Trophoblast cell (in vitro differentiated cells and primary cell): Measurements from ENCODE around the gene ATXN1.
A peak's percentile ranks its signal among the peaks of the same experiment; 100 is the strongest.

Experiments used
- DNase-seq, 2 donors: peaks; one replicate each; pipeline ENCODE4 v3.0.0-alpha.2; 2016
- H2AFZ ChIP-seq: 2 replicates; pipeline ENCODE4 v1.6.1; 2013; ENCODE audit warnings: low read length, moderate library complexity, mild to moderate bottlenecking; ENCODE audit not compliant: insufficient read depth, poor library complexity
- H2AK5ac ChIP-seq: 2 replicates; pipeline ENCODE4 v1.6.1; 2013; ENCODE audit warnings: mild to moderate bottlenecking, low read length
- H2BK120ac ChIP-seq: 2 replicates; pipeline ENCODE4 v1.6.1; 2013; ENCODE audit warnings: low read length, mild to moderate bottlenecking, moderate library complexity; ENCODE audit not compliant: insufficient read depth, poor library complexity
- H2BK12ac ChIP-seq: 2 replicates; pipeline ENCODE4 v1.6.1; 2013; ENCODE audit warnings: mild to moderate bottlenecking, low read length, moderate library complexity
- H2BK5ac ChIP-seq: 2 replicates; pipeline ENCODE4 v1.6.1; 2013; ENCODE audit warnings: low read length, low read depth, moderate library complexity, mild to moderate bottlenecking; ENCODE audit not compliant: poor library complexity
- H3K14ac ChIP-seq: 2 replicates; pipeline ENCODE4 v1.6.1; 2013; ENCODE audit warnings: mild to moderate bottlenecking, low read length
- H3K18ac ChIP-seq: 2 replicates; pipeline ENCODE4 v1.6.1; 2013; ENCODE audit warnings: mild to moderate bottlenecking, low read length
- H3K23ac ChIP-seq: 2 replicates; pipeline ENCODE4 v1.6.1; 2013; ENCODE audit warnings: low read length
- H3K27ac ChIP-seq: 2 replicates; pipeline ENCODE4 v1.5.1; 2013; ENCODE audit warnings: low read depth, mild to moderate bottlenecking, inconsistent platforms, low read length, moderate library complexity
- H3K27me3 ChIP-seq: 2 replicates; pipeline ENCODE4 v1.6.1; 2013; ENCODE audit warnings: inconsistent platforms, mild to moderate bottlenecking, low read length, moderate library complexity; ENCODE audit not compliant: insufficient read depth
- H3K36me3 ChIP-seq, 2 experiments: 1 replicate in 1 of 2; 2 replicates in 1 of 2; pipeline ENCODE4 v1.6.1; 2013; ENCODE audit warnings: low read length in 2 of 2, mild to moderate bottlenecking in 2 of 2, moderate library complexity in 1 of 2; ENCODE audit not compliant: insufficient read depth in 2 of 2, control insufficient read depth in 1 of 2
- H3K4ac ChIP-seq: 2 replicates; pipeline ENCODE4 v1.6.1; 2013; ENCODE audit warnings: low read depth, mild to moderate bottlenecking, low read length, moderate library complexity
- H3K4me1 ChIP-seq, 2 experiments: 1 replicate in 1 of 2; 2 replicates in 1 of 2; pipeline ENCODE4 v1.6.1; 2013; ENCODE audit warnings: low read length in 2 of 2, mild to moderate bottlenecking in 2 of 2, moderate library complexity in 1 of 2; ENCODE audit not compliant: insufficient read depth in 2 of 2, control insufficient read depth in 1 of 2
- H3K4me2 ChIP-seq: 2 replicates; pipeline ENCODE4 v1.6.1; 2013; ENCODE audit warnings: inconsistent platforms, mild to moderate bottlenecking, low read length, moderate library complexity
- H3K4me3 ChIP-seq: 2 replicates; pipeline ENCODE4 v1.5.1; 2013; ENCODE audit warnings: mild to moderate bottlenecking, low read depth, low read length, inconsistent platforms
- H3K79me1 ChIP-seq: one replicate; pipeline ENCODE4 v1.6.1; 2013; ENCODE audit warnings: low read length
- H3K79me2 ChIP-seq: 2 replicates; pipeline ENCODE4 v1.6.1; 2013; ENCODE audit warnings: low read length, mild to moderate bottlenecking; ENCODE audit not compliant: control insufficient read depth, insufficient read depth, poor library complexity
- H3K9ac ChIP-seq: 2 replicates; pipeline ENCODE4 v1.6.1; 2013; ENCODE audit warnings: mild to moderate bottlenecking, low read length
- H3K9me3 ChIP-seq: 2 replicates; pipeline ENCODE4 v1.6.1; 2013; ENCODE audit warnings: low read depth, mild to moderate bottlenecking, control low read depth, inconsistent platforms, low read length; ENCODE audit not compliant: insufficient read depth
- H4K12ac ChIP-seq: 2 replicates; pipeline ENCODE4 v1.6.1; 2013; ENCODE audit warnings: low read depth, mild to moderate bottlenecking, low read length, moderate library complexity
- H4K8ac ChIP-seq: 2 replicates; pipeline ENCODE4 v1.6.1; 2013; ENCODE audit warnings: low read depth, mild to moderate bottlenecking, low read length, moderate library complexity
- H4K91ac ChIP-seq: one replicate; pipeline ENCODE4 v1.6.1; 2013; ENCODE audit warnings: low read depth, mild to moderate bottlenecking, low read length, moderate library complexity
- WGBS: extraction: QIAGEN DNeasy Blood & Tissue Kit; methylation state at CpG from one replicate; pipeline ENCODE4 v1.1.7; 2013; ENCODE audit warnings: missing lambda C conversion rate; ENCODE audit not compliant: insufficient read length, insufficient coverage; ENCODE audit errors: extremely low coverage; 5-methylcytosine and 5-hydroxymethylcytosine counted together

Gene ATXN1

GRCh38 chr6:16626650-16627049 lies 134.6 kb downstream of the ATXN1 start:
- Histone ChIP-seq H2BK5ac (no peak overlapping the region), H4K12ac (no peak overlapping the region), H3K4me2 (no peak overlapping the region), H2AK5ac (no peak overlapping the region), H3K4me3 (no peak overlapping the region), H3K79me1 (no peaks in the 10 kb centered on the region), H3K9me3 (no peaks in the 10 kb centered on the region), H2BK120ac (no peak overlapping the region), H2AFZ (no peak overlapping the region), H3K23ac (no peak overlapping the region), H2BK12ac (no peak overlapping the region), H3K79me2 (no peaks in the 10 kb centered on the region), H4K91ac (no peak overlapping the region), H3K14ac (no peak overlapping the region), H3K18ac (no peak overlapping the region), H3K36me3 (no peaks in the 10 kb centered on the region), H3K4ac (no peak overlapping the region), H4K8ac (no peak overlapping the region), H3K27ac (no peak overlapping the region), H3K27me3 (no peaks in the 10 kb centered on the region), H3K9ac (no peak overlapping the region), H3K4me1 (peaks cover 4 to 5% of the 10 kb centered on the region in 2 experiments)
- DNase-seq, result no peak
- no CpG with 5 or more reads among the region's 2 CpGs for WGBS

DNA sequence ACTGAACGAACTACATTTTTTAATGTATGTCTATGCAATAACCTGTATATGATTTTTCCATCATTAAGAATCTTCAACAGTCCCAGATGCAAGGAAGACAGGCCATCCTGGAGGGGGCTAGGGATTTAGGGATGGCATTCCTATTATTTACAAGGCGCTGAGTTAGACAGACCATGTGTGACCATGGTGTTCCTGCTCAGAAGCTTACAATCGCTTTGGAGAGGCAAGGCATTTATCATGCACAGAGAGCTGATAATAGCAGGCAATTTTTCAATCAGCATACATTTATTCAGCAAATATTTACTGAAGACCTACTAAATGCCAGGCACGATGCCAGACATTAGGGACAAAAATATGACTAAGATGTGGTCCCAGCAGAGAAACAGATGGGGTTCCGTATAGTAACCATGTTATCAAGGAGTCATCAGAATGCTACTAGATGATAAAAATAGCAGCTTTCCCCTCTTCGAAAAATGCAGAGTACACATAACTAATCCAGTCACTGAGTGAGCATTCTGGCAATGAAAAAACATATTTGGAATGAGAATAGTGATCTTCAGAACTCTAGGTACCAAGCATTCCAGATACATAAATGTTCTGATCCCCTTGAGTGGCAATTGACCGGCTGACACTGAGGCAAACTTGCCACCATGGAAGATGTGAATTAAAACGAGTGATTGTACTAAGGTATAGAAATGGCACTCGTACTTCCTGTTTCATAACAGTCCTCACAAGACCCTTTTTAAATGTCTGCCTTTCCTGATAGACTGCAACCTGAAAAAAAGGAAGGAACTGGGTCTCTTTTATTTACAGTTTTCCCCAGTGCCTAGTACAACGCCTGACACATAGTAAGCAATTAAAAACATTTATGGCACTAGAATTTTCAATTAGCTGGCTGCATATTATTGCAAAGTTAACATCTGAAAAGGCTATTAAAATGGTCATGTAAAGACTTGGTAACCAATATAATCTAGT lies 135.7 kb downstream of the ATXN1 start:
- Histone ChIP-seq H3K18ac (no peak overlapping the region), H3K27me3 (no peaks in the 10 kb centered on the region), H3K9me3 (no peaks in the 10 kb centered on the region), H2BK12ac (no peak overlapping the region), H3K4me2 (no peak overlapping the region), H3K4me1 (peaks cover 4 to 5% of the 10 kb centered on the region in 2 experiments), H4K8ac (no peak overlapping the region), H4K12ac (no peak overlapping the region), H3K36me3 (no peaks in the 10 kb centered on the region), H3K9ac (no peak overlapping the region), H2AFZ (no peak overlapping the region), H3K79me1 (no peaks in the 10 kb centered on the region), H3K27ac (no peak overlapping the region), H4K91ac (no peak overlapping the region), H3K14ac (no peak overlapping the region), H3K4ac (no peak overlapping the region), H2AK5ac (no peak overlapping the region), H2BK120ac (no peak overlapping the region), H3K79me2 (no peaks in the 10 kb centered on the region), H3K4me3 (no peak overlapping the region), H2BK5ac (no peak overlapping the region), H3K23ac (no peak overlapping the region)
- DNase-seq, result peak in 1 of 2 donors; percentile 16
- WGBS, result no CpG with 5 or more reads among the region's 10 CpGs

- Histone ChIP-seq H3K9me3 (no peaks in the 10 kb centered on the region), H3K4me1 (no peaks in the 10 kb centered on the region), H3K36me3 (no peaks in the 10 kb centered on the region), H2AK5ac (no peak overlapping the region), H3K4ac (no peak overlapping the region), H2BK5ac (no peak overlapping the region), H3K14ac (no peak overlapping the region), H3K27ac (no peak overlapping the region), H3K4me3 (no peak overlapping the region), H3K9ac (no peak overlapping the region), H3K18ac (no peak overlapping the region), H4K91ac (no peak overlapping the region), H3K79me1 (no peaks in the 10 kb centered on the region), H3K23ac (no peak overlapping the region), H2BK12ac (no peak overlapping the region), H4K8ac (no peak overlapping the region), H3K79me2 (no peaks in the 10 kb centered on the region), H3K27me3 (no peaks in the 10 kb centered on the region), H3K4me2 (no peak overlapping the region), H2BK120ac (no peak overlapping the region), H2AFZ (no peak overlapping the region), H4K12ac (no peak overlapping the region)
- peak; percentile 42 to 65 for DNase-seq
- WGBS, result no CpG with 5 or more reads among the region's 8 CpGs
Observed at GRCh38 chr6:16624636-16625290, 136.5 kb downstream of the ATXN1 start.

GRCh38 chr6:16623731-16624130 lies 137.5 kb downstream of the ATXN1 start:
- no peak overlapping the region for H3K4me3 ChIP-seq
- no peak overlapping the region for H4K12ac ChIP-seq
- no peak overlapping the region for H3K9ac ChIP-seq
- no peak overlapping the region for H2AK5ac ChIP-seq
- H3K4ac ChIP-seq, result no peak overlapping the region
- no peak overlapping the region for H3K14ac ChIP-seq
- no peak for DNase-seq
- H2BK120ac ChIP-seq, result no peak overlapping the region
- H2AFZ ChIP-seq, result no peak overlapping the region
- no peak overlapping the region for H4K8ac ChIP-seq
- no peak overlapping the region for H3K23ac ChIP-seq
- no peak overlapping the region for H2BK12ac ChIP-seq
- H3K18ac ChIP-seq, result no peak overlapping the region
- H4K91ac ChIP-seq, result no peak overlapping the region
- no peaks in the 10 kb centered on the region for H3K9me3 ChIP-seq
- no peak overlapping the region for H3K27ac ChIP-seq
- no CpG with 5 or more reads among the region's 4 CpGs for WGBS
- H3K79me1 ChIP-seq, result no peaks in the 10 kb centered on the region
- H3K4me2 ChIP-seq, result no peak overlapping the region
- no peaks in the 10 kb centered on the region for H3K4me1 ChIP-seq
- no peaks in the 10 kb centered on the region for H3K79me2 ChIP-seq
- no peaks in the 10 kb centered on the region for H3K27me3 ChIP-seq
- no peak overlapping the region for H2BK5ac ChIP-seq
- no peaks in the 10 kb centered on the region for H3K36me3 ChIP-seq
